H1 (cell line): ENCODE results near the gene CCDC127. TPM values are rescaled to one million over a fixed set of nuclear protein-coding genes. Genes with fewer than 3 reads are reported as not detected.
"Not testable (repeated sequence)": the region's sequence is repeated elsewhere in the genome, so short reads cannot be mapped to it uniquely, and the experiment has no call there.

ENCODE experiments used
- CTCF ChIA-PET: fragments of 300-600 bp; sonication (Branson Sonifier 250); formaldehyde crosslinking; loops from one replicate; lab custom pipeline; 2021; ENCODE audit not compliant: partially characterized antibody; lab: Charles Lee
- POLR2A ChIA-PET: fragments of 300-600 bp; sonication (Branson Sonifier 250); formaldehyde crosslinking; loops from one replicate; lab custom pipeline; 2021; ENCODE audit warnings: inconsistent platforms; ENCODE audit not compliant: partially characterized antibody; lab: Charles Lee
- DNase-seq, 2 experiments: peaks; one replicate each; pipeline versions ENCODE4 v3.0.0 to v3.0.0-alpha.2; 2010 to 2022; ENCODE audit warnings: low spot score in 2 of 2, low read depth in 1 of 2, mixed read lengths in 1 of 2
- FAIRE-seq: peaks from 2 replicates; lab custom pipeline; 2011; peaks lifted over from hg19 to GRCh38; lab: Jason Lieb, UNC
- H2AFZ ChIP-seq: 2 replicates; pipeline ENCODE4 v1.8.1; 2012; ENCODE audit warnings: low read length, inconsistent platforms
- H2AK5ac ChIP-seq: 2 replicates; pipeline ENCODE4 v1.6.1; 2013; ENCODE audit warnings: low read depth, low read length
- H2BK120ac ChIP-seq: replicated peaks from 2 replicates; pipeline ENCODE3; 2013; ENCODE audit warnings: low read depth, low read length, inconsistent platforms
- H2BK12ac ChIP-seq: 2 replicates; pipeline ENCODE4 v1.6.1; 2013; ENCODE audit warnings: low read depth, low read length
- H2BK15ac ChIP-seq: 2 replicates; pipeline ENCODE4 v1.6.1; 2013; ENCODE audit warnings: low read length
- H2BK20ac ChIP-seq: 2 replicates; pipeline ENCODE4 v1.6.1; 2013; ENCODE audit warnings: low read length
- H2BK5ac ChIP-seq: 2 replicates; pipeline ENCODE4 v1.6.1; 2013; ENCODE audit warnings: low read depth, low read length
- H3K14ac ChIP-seq: 2 replicates; pipeline ENCODE4 v1.6.1; 2013; ENCODE audit warnings: inconsistent platforms; ENCODE audit not compliant: insufficient read length
- H3K18ac ChIP-seq: 2 replicates; pipeline ENCODE4 v1.6.1; 2013; ENCODE audit warnings: low read length; ENCODE audit errors: extremely low read depth
- H3K23ac ChIP-seq: 2 replicates; pipeline ENCODE4 v1.6.1; 2013; ENCODE audit warnings: inconsistent platforms; ENCODE audit not compliant: insufficient read length
- H3K23me2 ChIP-seq: 2 replicates; pipeline ENCODE4 v1.6.1; 2013; ENCODE audit warnings: low read depth, low read length
- H3K27ac ChIP-seq: 2 replicates; pipeline ENCODE4 v1.6.1; 2011; ENCODE audit warnings: low read depth, low read length, inconsistent platforms
- H3K27me3 ChIP-seq, 4 experiments: replicated peaks in 1 of 4; 1 replicate in 1 of 4; 2 replicates in 3 of 4; pipeline versions ENCODE4 v1.6.1 to v1.8.1; 2011 to 2013; ENCODE audit warnings: low read length in 3 of 4, mild to moderate bottlenecking in 3 of 4, inconsistent platforms in 2 of 4, mixed read lengths in 2 of 4, moderate library complexity in 1 of 4; ENCODE audit not compliant: control insufficient read depth in 3 of 4, insufficient read depth in 3 of 4; ENCODE audit errors: extremely low read depth in 1 of 4
- H3K36me3 ChIP-seq, 4 experiments: 2 replicates each; pipeline versions ENCODE4 v1.6.1 to v1.8.1; 2011 to 2013; ENCODE audit warnings: mild to moderate bottlenecking in 4 of 4, low read length in 3 of 4, moderate library complexity in 2 of 4, control low read depth in 1 of 4, inconsistent platforms in 1 of 4; ENCODE audit not compliant: insufficient read depth in 4 of 4, control insufficient read depth in 2 of 4
- H3K4ac ChIP-seq: replicated peaks from 2 replicates; pipeline ENCODE3; 2013; ENCODE audit warnings: low read length, low read depth, mixed read lengths, inconsistent platforms; ENCODE audit not compliant: insufficient read length
- H3K4me1 ChIP-seq, 4 experiments: replicated peaks in 1 of 4; 1 replicate in 1 of 4; 2 replicates in 3 of 4; pipeline versions ENCODE4 v1.6.1 to v1.8.1; 2011 to 2013; ENCODE audit warnings: low read length in 3 of 4, inconsistent platforms in 2 of 4, mixed read lengths in 1 of 4; ENCODE audit not compliant: insufficient read depth in 4 of 4, control insufficient read depth in 3 of 4
- H3K4me2 ChIP-seq, 2 experiments: 2 replicates each; pipeline versions ENCODE4 v1.6.1 to v1.8.1; 2011 to 2013; ENCODE audit warnings: low read depth in 2 of 2, low read length in 2 of 2, control low read depth in 1 of 2, inconsistent platforms in 1 of 2, mild to moderate bottlenecking in 1 of 2; ENCODE audit not compliant: insufficient read depth in 1 of 2
- H3K4me3 ChIP-seq, 4 experiments: fragments of 200-600, 300-600 bp in 1 of 4; sonication (generic), shearing (Covaris generic), sonication (Bioruptor Twin) in 1 of 4; 2 replicates each; pipeline versions ENCODE4 v1.5.1 to v1.8.1; 2011 to 2016; ENCODE audit warnings: low read length in 4 of 4, low read depth in 3 of 4, control low read depth in 2 of 4, inconsistent platforms in 2 of 4, mild to moderate bottlenecking in 2 of 4, mixed read lengths in 1 of 4, moderate library complexity in 1 of 4; ENCODE audit not compliant: insufficient read depth in 2 of 4; ENCODE audit errors: extremely low read depth in 1 of 4
- H3K56ac ChIP-seq: replicated peaks from 2 replicates; pipeline ENCODE3; 2013; ENCODE audit warnings: low read depth, mild to moderate bottlenecking, mixed read lengths, low read length, inconsistent platforms; ENCODE audit not compliant: insufficient read length
- H3K79me1 ChIP-seq: 2 replicates; pipeline ENCODE4 v1.6.1; 2013; ENCODE audit warnings: low read depth, low read length, control low read depth
- H3K79me2 ChIP-seq, 2 experiments: 2 replicates each; pipeline versions ENCODE4 v1.6.1 to v1.8.1; 2012 to 2013; ENCODE audit warnings: low read length in 2 of 2, mild to moderate bottlenecking in 2 of 2, inconsistent platforms in 1 of 2; ENCODE audit not compliant: insufficient read depth in 2 of 2, control insufficient read depth in 1 of 2
- H3K9ac ChIP-seq, 4 experiments: replicated peaks in 1 of 4; 1 replicate in 1 of 4; 2 replicates in 3 of 4; pipeline versions ENCODE4 v1.6.1 to v1.8.1; 2011 to 2013; ENCODE audit warnings: low read depth in 3 of 4, low read length in 3 of 4, control low read depth in 2 of 4, mild to moderate bottlenecking in 2 of 4, moderate library complexity in 2 of 4, inconsistent platforms in 1 of 4; ENCODE audit errors: extremely low read depth in 1 of 4
- H3K9me3 ChIP-seq, 2 experiments: 2 replicates each; pipeline versions ENCODE4 v1.6.1 to v1.8.1; 2012 to 2013; ENCODE audit warnings: mild to moderate bottlenecking in 2 of 2, moderate library complexity in 2 of 2, control low read depth in 1 of 2, inconsistent platforms in 1 of 2, low read depth in 1 of 2, low read length in 1 of 2, mixed read lengths in 1 of 2; ENCODE audit not compliant: insufficient read depth in 2 of 2
- H4K20me1 ChIP-seq, 2 experiments: replicated peaks in 1 of 2; 2 replicates each; pipeline versions ENCODE3 to v1.8.1; 2011 to 2013; ENCODE audit warnings: inconsistent platforms in 2 of 2, low read length in 2 of 2, mild to moderate bottlenecking in 1 of 2; ENCODE audit not compliant: insufficient read depth in 2 of 2, control insufficient read depth in 1 of 2
- H4K5ac ChIP-seq: 2 replicates; pipeline ENCODE4 v1.6.1; 2013; ENCODE audit warnings: low read length, low read depth, mixed read lengths, inconsistent platforms; ENCODE audit not compliant: insufficient read length
- H4K8ac ChIP-seq: 2 replicates; pipeline ENCODE4 v1.8.0; 2013; ENCODE audit warnings: mild to moderate bottlenecking, moderate library complexity, low read length, inconsistent platforms; ENCODE audit not compliant: insufficient read depth; ENCODE audit errors: extremely low read depth
- H4K91ac ChIP-seq: replicated peaks from 2 replicates; pipeline ENCODE3; 2013; ENCODE audit warnings: low read length, mixed read lengths, inconsistent platforms; ENCODE audit not compliant: insufficient read length
- WGBS, 2 experiments: shearing (Covaris generic) in 1 of 2; methylation state at CpG; one replicate each; pipeline versions ENCODE4 v1.1.6 to v1.1.7; 2013 to 2015; ENCODE audit warnings: low lambda C conversion rate in 2 of 2, mixed read lengths in 2 of 2, inconsistent platforms in 1 of 2, low coverage in 1 of 2, missing lambda C conversion rate in 1 of 2; ENCODE audit not compliant: insufficient replicate concordance in 2 of 2, insufficient coverage in 1 of 2, insufficient read length in 1 of 2; ENCODE audit errors: extremely low coverage in 1 of 2, missing lambda C conversion rate in 1 of 2; 5-methylcytosine and 5-hydroxymethylcytosine counted together
- polyA plus RNA-seq, 7 experiments: library from polyadenylated mRNA; depleted of rRNA in 3 of 7; stranded (reverse) in 5 of 7; unstranded in 2 of 7; fragments of >200 nt in 5 of 7; fragments of 200-250 nt in 2 of 7; gene quantifications; 1 replicate in 5 of 7; 2 replicates in 1 of 7; 4 replicates in 1 of 7; pipeline versions ENCODE4 v1.2.1 to v1.2.3, GENCODE V29; 2011 to 2013; ENCODE audit warnings: missing spikeins in 2 of 7, mixed read lengths in 2 of 7
- total RNA-seq: library from RNA; stranded (reverse); fragmentation: NEBNext Ultra II Directional; extraction: Animal tissue kit (Norgen Biotek cat#: 25700); gene quantifications from 2 replicates; pipeline ENCODE4 v1.2.1, GENCODE V29; 2021

The CCDC127 gene
- total and polyA plus RNA-seq, 2 of the 8 experiments (the other 6 are each of a cell fraction or from before 2014, with no cell fraction given): 2.9 to 8.0 TPM

- DNase-seq, H3K4me2 ChIP-seq, H2AFZ ChIP-seq, H2BK120ac ChIP-seq, H2BK5ac ChIP-seq, H2BK15ac ChIP-seq, H4K20me1 ChIP-seq, H3K79me1 ChIP-seq, H2BK20ac ChIP-seq, H2BK12ac ChIP-seq, POLR2A ChIA-PET, FAIRE-seq, H3K4me3 ChIP-seq, H3K56ac ChIP-seq, H3K18ac ChIP-seq, H3K23me2 ChIP-seq, H3K79me2 ChIP-seq, H3K14ac ChIP-seq, H4K8ac ChIP-seq, H3K27me3 ChIP-seq, H3K27ac ChIP-seq, H4K5ac ChIP-seq, H2AK5ac ChIP-seq, H3K23ac ChIP-seq, H4K91ac ChIP-seq, H3K4me1 ChIP-seq, H3K9ac ChIP-seq, H3K4ac ChIP-seq: not testable (repeated sequence)
- H3K36me3 ChIP-seq: peaks cover 2 to 43% (median 22%) of the 10 kb centered on the region in 4 experiments; a peak in 7 of 8 replicates
- 93% methylated on average over 8 of the region's 8 CpGs; no CpG with 5 or more reads in 1 of the 2 experiments for WGBS, 2 experiments
- H3K9me3 ChIP-seq: peaks cover 0 to 24% of the 10 kb centered on the region in 2 experiments; a peak in 1 of 4 replicates
- CTCF ChIA-PET: interaction anchor here (1.5 kb wide), 1 partner anchor 10 kb away, joined by 3 read pairs; no protein-coding TSS in a partner anchor
Measured at GRCh38 chr5:256347-256746, 38.4 kb upstream of the CCDC127 start.

- H4K91ac ChIP-seq, H2BK5ac ChIP-seq, H3K4me3 ChIP-seq, POLR2A ChIA-PET, H3K79me1 ChIP-seq, H3K27ac ChIP-seq, H4K5ac ChIP-seq, H2BK15ac ChIP-seq, H4K8ac ChIP-seq, H3K18ac ChIP-seq, H3K4ac ChIP-seq, DNase-seq, H3K4me2 ChIP-seq, H2BK120ac ChIP-seq, H3K14ac ChIP-seq, H4K20me1 ChIP-seq, H3K79me2 ChIP-seq, H2BK12ac ChIP-seq, FAIRE-seq, H3K9ac ChIP-seq, H3K56ac ChIP-seq, H2BK20ac ChIP-seq, H3K23me2 ChIP-seq, H3K27me3 ChIP-seq, H3K4me1 ChIP-seq, H3K23ac ChIP-seq, H2AFZ ChIP-seq, H2AK5ac ChIP-seq: not testable (repeated sequence)
- 98% methylated on average over 7 of the region's 7 CpGs; no CpG with 5 or more reads in 1 of the 2 experiments for WGBS, 2 experiments
- peaks cover 2 to 41% (median 22%) of the 10 kb centered on the region in 4 experiments; a peak in 7 of 8 replicates for H3K36me3 ChIP-seq
- H3K9me3 ChIP-seq: peaks cover 0 to 20% of the 10 kb centered on the region in 2 experiments; a peak in 1 of 4 replicates
- CTCF ChIA-PET: interaction anchor here (0.7 kb wide), 1 partner anchor 106 kb away, joined by 3 read pairs; no protein-coding TSS in a partner anchor
Measured at GRCh38 chr5:255116-255515, 37.2 kb upstream of the CCDC127 start.
